MM.1S (cell line): Measurements from ENCODE around the gene AGAP1.

ENCODE experiments used
- EZH2 ChIP-seq: fragments of 300-600 bp; sonication (generic); optimal IDR thresholded peaks from 2 replicates; pipeline ENCODE3; 2017; ENCODE audit warnings: low read depth, mild to moderate bottlenecking, antibody characterized with exemption, low read length, mixed read lengths
- TF ChIP-seq, protein P1 (sequence below): fragments of 300-600 bp; sonication (generic); IDR thresholded peaks from 2 replicates; pipeline ENCODE4 v1.5.1; 2016; ENCODE audit warnings: antibody characterized with exemption, low read length, mixed read lengths

- TF ChIP-seq, protein P1, sequence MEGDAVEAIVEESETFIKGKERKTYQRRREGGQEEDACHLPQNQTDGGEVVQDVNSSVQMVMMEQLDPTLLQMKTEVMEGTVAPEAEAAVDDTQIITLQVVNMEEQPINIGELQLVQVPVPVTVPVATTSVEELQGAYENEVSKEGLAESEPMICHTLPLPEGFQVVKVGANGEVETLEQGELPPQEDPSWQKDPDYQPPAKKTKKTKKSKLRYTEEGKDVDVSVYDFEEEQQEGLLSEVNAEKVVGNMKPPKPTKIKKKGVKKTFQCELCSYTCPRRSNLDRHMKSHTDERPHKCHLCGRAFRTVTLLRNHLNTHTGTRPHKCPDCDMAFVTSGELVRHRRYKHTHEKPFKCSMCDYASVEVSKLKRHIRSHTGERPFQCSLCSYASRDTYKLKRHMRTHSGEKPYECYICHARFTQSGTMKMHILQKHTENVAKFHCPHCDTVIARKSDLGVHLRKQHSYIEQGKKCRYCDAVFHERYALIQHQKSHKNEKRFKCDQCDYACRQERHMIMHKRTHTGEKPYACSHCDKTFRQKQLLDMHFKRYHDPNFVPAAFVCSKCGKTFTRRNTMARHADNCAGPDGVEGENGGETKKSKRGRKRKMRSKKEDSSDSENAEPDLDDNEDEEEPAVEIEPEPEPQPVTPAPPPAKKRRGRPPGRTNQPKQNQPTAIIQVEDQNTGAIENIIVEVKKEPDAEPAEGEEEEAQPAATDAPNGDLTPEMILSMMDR = no peak
- no peak for TF ChIP-seq EZH2
Observed at GRCh38 chr2:235697041-235697440, 203.2 kb downstream of the AGAP1 start.
